ENCODE measurements around the gene CWC27.

DNA sequence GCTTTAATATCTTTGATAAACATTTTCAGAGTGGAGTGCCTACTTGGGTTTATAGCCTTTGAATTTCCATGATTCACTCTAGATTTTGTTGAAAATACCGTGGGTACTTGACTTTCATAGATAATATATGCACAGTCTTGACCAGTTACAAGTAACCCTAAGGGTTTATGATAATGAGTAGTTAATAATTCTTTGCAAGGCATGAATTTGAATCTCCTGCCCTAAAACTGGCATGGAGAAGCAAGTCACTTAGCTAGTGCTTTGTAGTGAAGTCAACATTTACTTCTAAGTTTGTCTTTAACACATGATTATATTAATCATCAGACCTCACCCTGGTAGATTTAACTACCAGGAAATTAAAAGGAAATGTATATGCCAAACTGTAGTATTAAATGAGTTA is 115.8 kb downstream of the CWC27 start:
- TF ChIP-seq, protein P1, sequence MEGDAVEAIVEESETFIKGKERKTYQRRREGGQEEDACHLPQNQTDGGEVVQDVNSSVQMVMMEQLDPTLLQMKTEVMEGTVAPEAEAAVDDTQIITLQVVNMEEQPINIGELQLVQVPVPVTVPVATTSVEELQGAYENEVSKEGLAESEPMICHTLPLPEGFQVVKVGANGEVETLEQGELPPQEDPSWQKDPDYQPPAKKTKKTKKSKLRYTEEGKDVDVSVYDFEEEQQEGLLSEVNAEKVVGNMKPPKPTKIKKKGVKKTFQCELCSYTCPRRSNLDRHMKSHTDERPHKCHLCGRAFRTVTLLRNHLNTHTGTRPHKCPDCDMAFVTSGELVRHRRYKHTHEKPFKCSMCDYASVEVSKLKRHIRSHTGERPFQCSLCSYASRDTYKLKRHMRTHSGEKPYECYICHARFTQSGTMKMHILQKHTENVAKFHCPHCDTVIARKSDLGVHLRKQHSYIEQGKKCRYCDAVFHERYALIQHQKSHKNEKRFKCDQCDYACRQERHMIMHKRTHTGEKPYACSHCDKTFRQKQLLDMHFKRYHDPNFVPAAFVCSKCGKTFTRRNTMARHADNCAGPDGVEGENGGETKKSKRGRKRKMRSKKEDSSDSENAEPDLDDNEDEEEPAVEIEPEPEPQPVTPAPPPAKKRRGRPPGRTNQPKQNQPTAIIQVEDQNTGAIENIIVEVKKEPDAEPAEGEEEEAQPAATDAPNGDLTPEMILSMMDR (IDR thresholded peaks at IDR 0.05), result no peak
- no peak for TF ChIP-seq POLR2A (IDR thresholded peaks at IDR 0.05; ENCODE audit: low read depth)
- no peak for TF ChIP-seq POLR2AphosphoS5 (IDR thresholded peaks at IDR 0.05)

Measured in esophagus muscularis mucosa (tissue), 3 donors.